Activated naive CD4-positive, alpha-beta T cell treated with anti-CD3 and anti-CD28 coated beads, Interleukin-2, amount 10 ng/mL, durations not matched to agents 5 hours and 36 hours (primary cell): ENCODE measurements around the gene CNKSR3. TPM values are rescaled to one million over a fixed set of nuclear protein-coding genes. Genes with fewer than 3 reads are reported as not detected.

Source experiments
- total RNA-seq, 2 experiments: library from RNA; stranded (reverse); gene quantifications; one replicate each; pipeline ENCODE4 v1.2.3, GENCODE V29; 2021

Gene CNKSR3
- total RNA-seq: under 1 TPM in 1 of 2 experiments, not detected in 1; 0.08 TPM

DNA sequence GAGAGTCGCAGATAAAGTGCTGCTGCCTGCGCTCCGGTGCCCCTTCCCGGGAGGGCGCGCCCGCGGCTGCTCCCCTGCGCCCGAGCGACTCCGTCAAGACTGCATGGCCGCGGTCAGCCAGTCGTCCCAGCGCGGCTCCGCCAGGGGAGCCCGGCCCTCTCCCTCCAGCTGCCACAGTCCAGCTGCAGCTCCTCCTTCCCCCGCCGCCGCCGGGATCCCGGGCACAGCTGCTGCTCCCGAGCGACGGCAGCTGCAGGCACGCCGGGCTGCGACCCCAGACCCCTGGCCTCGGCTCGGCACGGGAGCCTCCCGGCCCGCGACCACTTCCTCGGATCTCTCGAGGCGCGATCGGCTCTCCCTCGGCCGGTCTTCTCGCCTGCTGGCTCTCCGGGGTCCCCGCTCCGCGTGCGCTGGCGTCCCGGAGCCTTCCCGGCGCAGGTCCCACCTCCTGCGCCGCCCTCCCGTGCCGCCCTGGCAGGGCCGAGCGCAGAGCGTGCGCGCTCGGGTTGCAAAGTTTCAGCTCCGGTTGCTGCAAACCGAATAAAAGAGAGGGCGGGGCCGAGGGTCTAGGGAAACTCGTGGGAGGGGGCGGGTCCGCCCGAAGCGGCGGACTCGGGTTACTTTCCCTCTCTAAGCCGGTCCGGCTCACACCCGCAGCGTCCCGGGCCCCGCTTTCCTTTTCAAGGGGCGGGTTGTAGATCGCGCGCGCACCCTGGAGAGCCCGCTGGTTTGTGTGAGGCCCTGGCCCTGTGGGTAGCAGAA lies at the start of gene CNKSR3:
CNKSR3 (minus strand) TSS at position 542 of the 762 bp plus-strand sequence. CDS start 571 bp downstream, outside the sequence.

DNA sequence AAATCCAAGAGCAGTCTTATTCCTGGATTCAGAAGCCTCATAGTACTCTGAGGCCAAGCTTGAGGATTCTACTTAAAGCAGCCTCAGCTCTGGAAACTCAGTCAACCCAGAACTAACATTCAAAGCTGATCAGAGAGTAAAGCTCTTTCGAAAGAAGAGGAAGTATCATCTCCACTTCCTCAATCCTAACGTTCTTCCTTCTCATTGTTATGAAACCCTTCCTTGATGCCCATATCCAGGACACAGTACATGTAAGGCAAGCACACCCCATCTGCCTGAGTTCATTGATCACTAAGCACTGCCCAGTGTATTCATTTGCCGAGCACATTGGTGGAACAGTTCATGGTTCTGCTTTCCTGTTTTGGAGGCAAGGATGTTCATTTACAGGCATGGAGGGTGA lies 153.8 kb downstream of the CNKSR3 start, which contains the start of gene IPCEF1:
IPCEF1 (minus strand) TSS at position 114 of the 400 bp plus-strand sequence. CDS start 90,856 bp downstream, outside the sequence.

Other genes starting within 250 kb of the CNKSR3 start
- 10 to 100 TPM; 20.0 to 22.3 TPM for gene IPCEF1, start 153.9 kb downstream of the CNKSR3 start, total RNA-seq
- gene SCAF8, start 222.7 kb upstream of the CNKSR3 start, total RNA-seq: 10 to 100 TPM; 41.5 to 41.7 TPM